PC-3 (cell line): ENCODE results near the gene SP4. TPM values are rescaled to one million over a fixed set of nuclear protein-coding genes. Genes with fewer than 3 reads are reported as not detected.

ENCODE experiments used
- ATAC-seq: fragments of 200-7000 bp; cut with Tn5 transposase; 2 replicates; pipeline ENCODE4 v1.9.1; 2020; ENCODE audit warnings: mild to moderate bottlenecking, moderate library complexity
- BruUV-seq: library from RNA; stranded (reverse); fragments of 400-500 nt; replicated peaks from 2 replicates; lab custom pipeline; 2021; lab: Mats Ljungman, UMichigan
- CTCF ChIA-PET: fragments of 300-600 bp; sonication (Branson Sonifier 250); formaldehyde crosslinking; loops from one replicate; lab custom pipeline; 2022; ENCODE audit warnings: antibody characterized with exemption; lab: Charles Lee
- POLR2A ChIA-PET: fragments of 300-600 bp; sonication (Branson Sonifier 250); formaldehyde crosslinking; loops from one replicate; lab custom pipeline; 2022; ENCODE audit warnings: antibody characterized with exemption; ENCODE audit not compliant: unreplicated experiment; lab: Charles Lee
- DNase-seq: peaks from one replicate; pipeline ENCODE4 v3.0.0-alpha.2; 2015
- H2AFZ ChIP-seq: fragments of 300-600 bp; sonication (generic); 2 replicates; pipeline ENCODE4 v1.6.0; 2016; ENCODE audit warnings: antibody characterized with exemption, low read length
- H3F3A ChIP-seq: fragments of 300-600 bp; sonication (generic); one replicate; pipeline ENCODE4 v1.6.0; 2017; ENCODE audit warnings: antibody characterized with exemption, low read length, control low read depth, mild to moderate bottlenecking; ENCODE audit not compliant: unreplicated experiment
- H3K27ac ChIP-seq: fragments of 300-600 bp; sonication (generic); 2 replicates; pipeline ENCODE4 v1.5.1; 2016; ENCODE audit warnings: mild to moderate bottlenecking, low read length
- H3K27me3 ChIP-seq: fragments of 300-600 bp; sonication (generic); 2 replicates; pipeline ENCODE4 v1.6.1; 2016; ENCODE audit warnings: low read length, mixed read lengths
- H3K36me3 ChIP-seq: fragments of 300-600 bp; sonication (generic); 2 replicates; pipeline ENCODE4 v1.6.1; 2016; ENCODE audit warnings: low read depth, mixed run types, low read length, mixed read lengths
- H3K4me1 ChIP-seq: fragments of 300-600 bp; sonication (generic); 2 replicates; pipeline ENCODE4 v1.5.1; 2016; ENCODE audit warnings: low read length; ENCODE audit not compliant: insufficient read depth
- H3K4me2 ChIP-seq: fragments of 300-600 bp; sonication (generic); 2 replicates; pipeline ENCODE4 v1.6.0; 2016; ENCODE audit warnings: low read length
- H3K4me3 ChIP-seq: fragments of 300-600 bp; sonication (generic); 2 replicates; pipeline ENCODE4 v1.5.1; 2016; ENCODE audit warnings: mild to moderate bottlenecking, low read length, mixed read lengths
- H3K79me2 ChIP-seq: fragments of 300-600 bp; sonication (generic); 2 replicates; pipeline ENCODE4 v1.6.1; 2017; ENCODE audit warnings: low read length, mixed read lengths
- H3K9ac ChIP-seq: fragments of 300-600 bp; sonication (generic); 2 replicates; pipeline ENCODE4 v1.6.0; 2016; ENCODE audit warnings: mild to moderate bottlenecking, low read length
- H3K9me2 ChIP-seq: fragments of 300-600 bp; sonication (generic); replicated peaks from 2 replicates; pipeline ENCODE4 v1.6.1; 2016; ENCODE audit warnings: mixed run types, low read length, mixed read lengths
- H3K9me3 ChIP-seq: fragments of 300-600 bp; sonication (generic); 2 replicates; pipeline ENCODE4 v1.6.1; 2016; ENCODE audit warnings: low read length, mixed read lengths
- H4K20me1 ChIP-seq: fragments of 300-600 bp; sonication (generic); 2 replicates; pipeline ENCODE4 v1.6.1; 2016; ENCODE audit warnings: low read length, mixed read lengths
- EZH2 ChIP-seq: fragments of 300-600 bp; sonication (generic); IDR thresholded peaks from one replicate; pipeline ENCODE4 v1.6.1; 2017; ENCODE audit warnings: antibody characterized with exemption, mild to moderate bottlenecking, low read length; ENCODE audit not compliant: unreplicated experiment
- EZH2phosphoT487 ChIP-seq: fragments of 300-600 bp; sonication (generic); IDR thresholded peaks from 2 replicates; pipeline ENCODE4 v1.6.1; 2018; ENCODE audit warnings: mild to moderate bottlenecking, antibody characterized with exemption, low read length, borderline replicate concordance
- intact Hi-C: fragments of 100-400 bp; cut with micrococcal nuclease; formaldehyde crosslinking; loops from 2 replicates; pipeline ENCODE4 v1.9.0; 2023
- total RNA-seq: library from RNA; depleted of rRNA; stranded (reverse); fragments of >200 nt; gene quantifications from 2 replicates; pipeline ENCODE4 v1.2.3, GENCODE V29; 2014
- TF ChIP-seq, protein P1 (sequence below): fragments of 300-600 bp; sonication (generic); conservative IDR thresholded peaks from 2 replicates; pipeline ENCODE4 v1.5.1; 2017; ENCODE audit warnings: antibody characterized with exemption, low read depth, mild to moderate bottlenecking, low read length

The SP4 gene
- total RNA-seq, 1 experiment from 2014 or later = 2.5 TPM

DNA sequence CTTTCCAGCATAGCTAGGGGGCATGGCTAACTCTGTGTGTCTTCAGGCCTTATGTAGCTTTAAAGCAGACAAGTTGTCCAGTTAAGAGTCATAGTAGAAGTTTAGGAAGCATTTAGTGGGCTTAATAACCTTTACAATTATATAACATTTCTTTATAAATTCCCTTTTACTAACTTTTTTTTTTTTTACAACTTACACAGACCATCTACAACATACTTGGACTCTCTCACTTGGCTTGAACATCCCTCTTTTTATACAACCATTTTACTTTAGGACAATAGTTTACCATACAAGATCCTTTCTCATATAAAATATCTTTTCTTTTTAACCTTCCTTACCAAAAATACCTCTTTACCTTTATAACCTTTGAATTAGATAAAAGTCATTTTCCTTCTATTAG is 26.3 kb downstream of the SP4 start:
- no peaks in the 10 kb centered on the region for H3K4me1 ChIP-seq
- peaks cover 22% of the 10 kb centered on the region for H3K36me3 ChIP-seq
- BruUV-seq = no TSS peak
- TF ChIP-seq EZH2phosphoT487 (no peak), EZH2 (no peak)
- TF ChIP-seq, protein P1, sequence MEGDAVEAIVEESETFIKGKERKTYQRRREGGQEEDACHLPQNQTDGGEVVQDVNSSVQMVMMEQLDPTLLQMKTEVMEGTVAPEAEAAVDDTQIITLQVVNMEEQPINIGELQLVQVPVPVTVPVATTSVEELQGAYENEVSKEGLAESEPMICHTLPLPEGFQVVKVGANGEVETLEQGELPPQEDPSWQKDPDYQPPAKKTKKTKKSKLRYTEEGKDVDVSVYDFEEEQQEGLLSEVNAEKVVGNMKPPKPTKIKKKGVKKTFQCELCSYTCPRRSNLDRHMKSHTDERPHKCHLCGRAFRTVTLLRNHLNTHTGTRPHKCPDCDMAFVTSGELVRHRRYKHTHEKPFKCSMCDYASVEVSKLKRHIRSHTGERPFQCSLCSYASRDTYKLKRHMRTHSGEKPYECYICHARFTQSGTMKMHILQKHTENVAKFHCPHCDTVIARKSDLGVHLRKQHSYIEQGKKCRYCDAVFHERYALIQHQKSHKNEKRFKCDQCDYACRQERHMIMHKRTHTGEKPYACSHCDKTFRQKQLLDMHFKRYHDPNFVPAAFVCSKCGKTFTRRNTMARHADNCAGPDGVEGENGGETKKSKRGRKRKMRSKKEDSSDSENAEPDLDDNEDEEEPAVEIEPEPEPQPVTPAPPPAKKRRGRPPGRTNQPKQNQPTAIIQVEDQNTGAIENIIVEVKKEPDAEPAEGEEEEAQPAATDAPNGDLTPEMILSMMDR = no peak
- no peaks in the 10 kb centered on the region for H3K79me2 ChIP-seq
- ChIA-PET POLR2A (no interaction called here), CTCF (no interaction called here)
- no peaks in the 10 kb centered on the region for H3K27me3 ChIP-seq
- intact Hi-C loops = no loop called here
- H3K27ac ChIP-seq = no peak overlapping the region
- H2AFZ ChIP-seq = no peak overlapping the region
- H3K9ac ChIP-seq = no peak overlapping the region
- no peaks in the 10 kb centered on the region for H3F3A ChIP-seq
- peaks cover 24% of the 10 kb centered on the region; the same call in 1 of the 2 replicates for H3K9me3 ChIP-seq
- no peaks in the 10 kb centered on the region for H3K9me2 ChIP-seq
- H3K4me2 ChIP-seq = no peak overlapping the region
- DNase-seq (no peak), ATAC-seq (no peak)
- H3K4me3 ChIP-seq = no peak overlapping the region; the same call in 1 of the 2 replicates
- H4K20me1 ChIP-seq = no peaks in the 10 kb centered on the region

DNA sequence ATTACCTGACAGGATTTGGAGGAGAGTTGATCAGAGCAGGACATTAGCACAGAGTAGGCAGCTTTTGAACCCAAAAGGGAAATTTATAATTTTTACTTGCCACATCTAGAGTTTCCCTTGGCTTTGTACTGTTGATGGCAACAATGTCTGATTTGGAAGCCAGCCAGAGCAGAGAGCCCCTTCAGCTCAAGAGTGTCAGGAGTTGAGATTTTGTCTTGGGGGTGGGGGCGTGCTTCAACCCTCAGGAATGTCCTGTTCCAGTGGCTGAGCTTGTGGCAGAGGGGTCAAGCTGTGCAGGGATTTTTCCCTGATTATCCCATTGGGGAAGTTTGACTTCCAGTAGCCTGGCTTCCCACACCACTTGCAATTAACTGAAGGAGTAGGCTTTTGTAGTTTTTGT is 27.0 kb downstream of the SP4 start:
- no peaks in the 10 kb centered on the region for H3K4me1 ChIP-seq
- DNase-seq (no peak), ATAC-seq (no peak)
- BruUV-seq = no TSS peak
- no peak overlapping the region for H3K9ac ChIP-seq
- H3K79me2 ChIP-seq = no peaks in the 10 kb centered on the region
- H4K20me1 ChIP-seq = no peaks in the 10 kb centered on the region
- H3K4me3 ChIP-seq = no peak overlapping the region
- H2AFZ ChIP-seq = no peak overlapping the region
- CTCF ChIA-PET = no interaction called here
- no peaks in the 10 kb centered on the region for H3F3A ChIP-seq
- POLR2A ChIA-PET = no interaction called here
- no peaks in the 10 kb centered on the region for H3K27me3 ChIP-seq
- no peak overlapping the region for H3K4me2 ChIP-seq
- TF ChIP-seq EZH2 (no peak), EZH2phosphoT487 (no peak)
- TF ChIP-seq, protein P1 = no peak
- peaks cover 22% of the 10 kb centered on the region for H3K36me3 ChIP-seq
- no peak overlapping the region for H3K27ac ChIP-seq
- peaks cover 24% of the 10 kb centered on the region; the same call in 1 of the 2 replicates for H3K9me3 ChIP-seq
- no peaks in the 10 kb centered on the region for H3K9me2 ChIP-seq
- intact Hi-C loops = no loop called here

DNA sequence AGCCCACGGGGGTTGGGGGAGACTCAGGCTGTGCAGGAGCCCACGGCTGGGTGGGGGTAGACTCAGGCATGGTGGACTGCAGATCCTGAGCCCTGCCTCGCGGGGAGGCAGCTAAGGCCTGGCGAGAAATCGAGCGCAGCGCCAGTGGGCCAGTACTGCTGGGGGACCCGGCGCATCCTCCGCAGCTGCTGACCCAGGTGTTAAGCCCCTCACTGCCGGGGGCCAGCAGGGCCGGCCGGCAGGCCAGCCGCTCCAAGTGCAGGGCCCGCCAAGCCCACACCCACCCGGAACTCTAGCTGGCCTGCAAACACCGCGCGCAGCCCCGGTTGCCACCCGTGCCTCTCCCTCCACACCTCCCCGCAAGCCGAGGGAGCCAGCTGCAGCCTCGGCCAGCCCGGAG is 33.4 kb downstream of the SP4 start:
- ATAC-seq = no peak
- no peak for DNase-seq
- H4K20me1 ChIP-seq = no peaks in the 10 kb centered on the region
- H3K9me3 ChIP-seq = no peaks in the 10 kb centered on the region
- H3K4me3 ChIP-seq = no peak overlapping the region
- no peaks in the 10 kb centered on the region for H3F3A ChIP-seq
- no TSS peak for BruUV-seq
- no peaks in the 10 kb centered on the region for H3K36me3 ChIP-seq
- no peak overlapping the region for H3K9ac ChIP-seq
- H3K4me1 ChIP-seq = no peaks in the 10 kb centered on the region
- no peak overlapping the region for H3K4me2 ChIP-seq
- no peak overlapping the region for H2AFZ ChIP-seq
- no peaks in the 10 kb centered on the region for H3K9me2 ChIP-seq
- no peaks in the 10 kb centered on the region for H3K27me3 ChIP-seq
- intact Hi-C loops = no loop called here
- CTCF ChIA-PET = no interaction called here
- no peaks in the 10 kb centered on the region for H3K79me2 ChIP-seq
- POLR2A ChIA-PET = no interaction called here
- H3K27ac ChIP-seq = no peak overlapping the region
- no peak for TF ChIP-seq EZH2phosphoT487
- no peak for TF ChIP-seq EZH2
- TF ChIP-seq, protein P1 = no peak
